Jurkat, Clone E6-1 (cell line): ENCODE data around the gene HHIP.

ENCODE experiments used
- DNase-seq: peaks from one replicate; pipeline ENCODE4 v3.0.0-alpha.2; 2011; ENCODE audit warnings: low read depth, low spot score
- H3K4me3 ChIP-seq: 2 replicates; pipeline ENCODE4 v1.5.1; 2011; ENCODE audit warnings: mild to moderate bottlenecking, low read length, control low read depth, moderate library complexity

Gene HHIP

GRCh38 chr4:144699565-144699964 is 53.6 kb downstream of the HHIP start:
- no peak overlapping the region for H3K4me3 ChIP-seq
- no peak for DNase-seq

- DNase-seq = no peak
- no peak overlapping the region for H3K4me3 ChIP-seq
Measured at GRCh38 chr4:144701683-144702233, 55.8 kb downstream of the HHIP start.

DNA sequence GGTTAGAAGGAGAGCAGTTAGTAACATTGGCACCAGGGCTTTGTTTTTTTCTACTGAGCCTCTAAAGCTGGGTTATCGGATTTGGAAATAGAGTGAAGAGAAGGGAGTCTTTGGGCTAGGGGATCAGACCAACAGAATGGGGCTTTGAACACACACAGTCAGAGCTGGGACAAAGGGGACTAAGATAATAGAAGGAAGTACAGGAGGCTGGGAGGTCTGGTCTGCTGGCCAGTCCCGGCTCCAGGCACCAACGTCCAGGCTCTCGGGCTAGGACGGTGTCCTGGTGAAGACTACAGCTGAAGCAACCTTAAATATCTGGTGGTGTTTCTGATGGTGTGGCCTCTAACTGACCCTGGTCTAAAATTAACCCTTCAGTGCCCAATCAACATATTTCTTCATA is 57.5 kb downstream of the HHIP start:
- no peak for DNase-seq
- H3K4me3 ChIP-seq = no peak overlapping the region

DNA sequence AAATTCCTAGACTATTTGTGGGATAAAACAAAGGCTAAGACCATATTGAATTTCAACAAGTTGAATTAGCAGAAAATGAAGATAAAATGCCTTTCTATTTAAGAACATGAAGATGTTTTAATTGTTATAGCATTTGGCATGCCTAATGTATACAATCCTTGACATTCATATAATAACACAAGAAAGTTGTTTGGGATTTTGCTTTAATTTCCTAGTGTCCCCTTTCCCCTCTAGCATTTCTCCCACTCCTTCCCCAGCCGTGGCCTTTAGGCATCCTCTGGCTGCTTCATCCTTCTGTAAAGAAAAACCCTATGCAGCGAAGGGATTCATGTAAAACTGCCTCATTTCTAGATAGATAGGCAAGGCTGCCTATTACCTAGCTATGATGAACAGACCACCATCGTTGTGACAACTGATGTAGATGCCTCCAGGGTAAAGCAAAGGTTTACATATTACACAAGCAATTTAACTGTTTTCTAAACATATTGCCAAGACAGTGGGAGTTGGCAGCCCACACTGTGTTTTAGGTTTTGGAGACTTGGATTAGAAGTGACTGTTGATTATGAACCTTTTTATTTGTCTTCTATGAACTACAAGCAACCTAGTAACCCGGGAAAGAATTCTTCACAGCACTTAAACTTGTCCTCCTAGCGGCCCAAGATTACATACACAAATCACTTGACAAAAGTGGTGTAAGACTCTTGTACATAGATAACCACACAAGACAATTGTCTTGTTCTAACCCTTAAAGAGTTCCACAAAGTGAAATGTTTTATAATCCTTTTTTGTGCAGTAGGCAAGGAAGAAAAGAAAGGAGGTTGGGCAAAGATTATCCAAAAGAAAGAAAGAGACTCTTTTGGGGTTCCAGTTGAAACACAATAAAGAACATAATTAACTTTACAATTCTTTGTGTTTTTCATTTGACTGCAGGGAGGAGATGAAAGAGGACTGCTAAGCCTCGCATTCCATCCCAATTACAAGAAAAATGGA is 59.9 kb downstream of the HHIP start:
- DNase-seq = no peak
- no peak overlapping the region for H3K4me3 ChIP-seq

DNA sequence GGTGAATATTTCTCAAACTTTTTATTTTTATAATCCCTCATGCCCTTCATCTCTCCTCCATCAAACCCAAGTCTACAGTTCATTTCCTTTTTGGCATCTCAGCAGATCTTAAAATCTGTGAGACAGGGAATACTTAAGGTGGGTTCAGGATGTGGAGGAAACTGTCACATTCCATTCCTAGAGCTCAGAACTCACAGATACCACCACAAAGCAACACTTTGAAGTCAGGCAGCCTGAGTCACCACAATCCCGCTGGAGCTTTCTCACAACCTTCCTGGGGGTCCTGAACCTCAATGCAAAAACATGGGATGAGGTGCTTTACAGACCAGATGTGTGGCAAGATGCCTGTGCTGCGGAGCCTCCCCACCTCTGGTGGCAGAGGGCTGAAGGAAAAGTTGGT is 63.2 kb downstream of the HHIP start:
- H3K4me3 ChIP-seq = no peak overlapping the region
- DNase-seq = no peak

DNA sequence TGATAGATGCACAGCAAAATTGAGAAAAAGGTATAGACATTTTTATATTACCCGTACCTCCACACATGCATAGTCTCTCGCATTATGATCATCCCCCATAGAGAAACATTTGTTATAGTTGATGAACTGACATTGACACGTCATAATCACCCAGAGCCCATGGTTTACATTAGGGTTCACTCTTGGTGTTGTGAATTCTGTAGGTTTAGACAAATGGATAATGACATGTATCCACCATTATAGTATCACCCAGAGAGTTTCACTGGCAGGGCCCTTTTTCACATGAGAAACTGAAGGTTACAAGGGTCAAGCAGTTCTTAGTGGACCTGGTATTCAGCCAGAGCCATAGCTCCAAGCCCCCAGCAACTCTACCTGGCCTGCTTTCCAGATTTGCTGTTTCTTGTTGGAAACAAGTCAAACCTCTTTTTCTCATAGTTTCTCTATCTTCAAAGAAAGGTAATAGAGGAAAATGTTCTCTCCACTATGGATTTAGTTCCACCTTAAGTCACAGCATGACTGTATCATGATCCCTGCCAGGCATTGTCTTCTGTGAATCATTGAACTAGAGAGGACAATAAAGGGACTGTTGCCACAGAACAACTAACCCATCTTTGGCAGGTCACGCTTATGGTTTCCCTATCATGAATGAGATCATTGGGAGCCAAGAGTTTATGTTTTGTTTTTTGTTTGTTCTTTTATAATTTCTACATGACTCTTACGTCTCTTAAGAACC is 64.0 kb downstream of the HHIP start:
- H3K4me3 ChIP-seq = no peak overlapping the region
- DNase-seq = no peak

- H3K4me3 ChIP-seq = no peak overlapping the region
- no peak for DNase-seq
Measured at GRCh38 chr4:144710526-144710912, 64.6 kb downstream of the HHIP start.

- no peak overlapping the region for H3K4me3 ChIP-seq
- no peak for DNase-seq
Measured at GRCh38 chr4:144711700-144712456, 65.9 kb downstream of the HHIP start.

DNA sequence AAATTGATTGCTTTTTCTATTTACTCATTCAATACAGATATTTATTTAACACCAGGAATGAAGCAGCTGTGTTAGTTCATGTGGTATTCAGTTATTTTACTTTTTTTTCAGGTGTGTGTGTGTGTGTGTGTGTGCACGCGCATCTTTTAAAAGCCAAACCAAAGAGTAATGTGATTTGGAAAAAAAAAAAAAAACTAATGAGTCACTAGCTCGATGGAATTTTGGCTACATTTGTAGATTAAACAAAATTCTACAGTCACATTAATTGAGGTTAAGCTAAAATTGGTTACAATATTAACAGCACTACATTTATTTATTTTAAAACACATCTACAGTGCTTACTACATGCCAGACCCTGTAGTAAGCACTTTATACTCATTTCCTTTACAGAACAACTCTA is 66.8 kb downstream of the HHIP start:
- H3K4me3 ChIP-seq = no peak overlapping the region
- DNase-seq = no peak

- no peak for DNase-seq
- H3K4me3 ChIP-seq = no peak overlapping the region
Measured at GRCh38 chr4:144714166-144714565, 68.2 kb downstream of the HHIP start.

DNA sequence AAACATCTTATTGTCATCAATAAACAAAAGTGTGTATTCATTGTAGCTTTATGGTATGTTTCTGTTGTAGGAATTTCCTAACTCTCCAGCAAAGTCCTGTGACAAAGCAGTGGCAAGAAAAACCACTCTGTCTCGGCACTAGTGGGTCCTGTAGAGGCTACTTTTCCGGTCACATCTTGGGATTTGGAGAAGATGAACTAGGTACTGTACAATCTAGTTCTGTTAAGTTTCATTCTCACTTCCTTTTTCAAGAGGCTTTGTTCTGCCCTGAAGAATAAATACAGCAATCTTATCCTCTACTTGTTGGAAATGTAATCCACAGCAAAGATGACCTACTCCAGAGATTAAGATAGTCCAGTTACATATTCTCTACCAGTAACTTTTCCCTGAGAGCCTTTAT is 69.3 kb downstream of the HHIP start:
- no peak for DNase-seq
- H3K4me3 ChIP-seq = no peak overlapping the region

GRCh38 chr4:144716778-144717177 is 70.8 kb downstream of the HHIP start:
- H3K4me3 ChIP-seq = no peak overlapping the region
- no peak for DNase-seq

DNA sequence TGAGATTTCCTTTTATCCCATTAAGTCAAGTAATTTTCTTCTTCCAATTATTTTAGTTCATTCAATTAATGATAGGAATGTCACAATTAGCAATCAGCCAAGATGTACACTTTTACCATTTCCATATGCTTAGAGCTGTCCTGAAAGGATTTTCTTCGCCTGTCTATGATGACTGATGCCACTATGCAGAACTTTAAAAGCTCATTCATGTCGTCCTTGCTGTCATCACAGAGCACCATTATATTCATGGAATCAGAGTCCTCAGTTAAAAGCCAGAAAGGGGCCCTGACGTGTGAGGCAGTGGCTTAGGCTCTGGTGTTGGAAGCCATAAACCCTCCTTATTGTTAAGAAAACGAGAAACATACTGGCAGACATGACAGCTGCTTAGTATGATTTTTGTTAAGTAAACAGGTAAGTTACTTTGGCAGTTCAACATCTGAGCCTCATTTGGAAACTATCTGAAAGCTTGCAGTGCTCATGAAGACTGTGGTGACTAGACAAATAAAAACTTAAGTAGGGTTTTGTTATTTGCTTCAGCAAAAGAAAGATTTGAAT is 73.1 kb downstream of the HHIP start:
- H3K4me3 ChIP-seq = no peak overlapping the region
- no peak for DNase-seq

DNA sequence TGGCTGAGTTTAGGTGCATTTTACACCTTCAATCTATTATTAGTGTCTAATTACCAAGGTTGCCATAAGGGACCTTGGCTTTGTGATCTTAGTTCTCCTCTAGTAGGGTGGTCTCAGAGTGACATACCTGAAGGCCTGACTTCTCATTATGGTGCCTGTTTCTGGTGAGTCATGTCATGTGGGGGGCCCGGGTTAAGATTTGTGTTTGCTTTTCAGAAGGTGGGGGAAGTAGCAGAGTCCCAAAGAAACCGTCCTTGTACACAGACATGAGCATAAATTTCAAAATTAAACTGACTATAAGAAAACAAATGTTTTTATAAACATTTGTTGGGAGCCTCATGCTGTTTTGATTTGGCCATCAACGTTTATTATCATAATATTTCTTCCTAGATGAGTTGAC is 74.5 kb downstream of the HHIP start:
- no peak overlapping the region for H3K4me3 ChIP-seq
- DNase-seq = no peak

DNA sequence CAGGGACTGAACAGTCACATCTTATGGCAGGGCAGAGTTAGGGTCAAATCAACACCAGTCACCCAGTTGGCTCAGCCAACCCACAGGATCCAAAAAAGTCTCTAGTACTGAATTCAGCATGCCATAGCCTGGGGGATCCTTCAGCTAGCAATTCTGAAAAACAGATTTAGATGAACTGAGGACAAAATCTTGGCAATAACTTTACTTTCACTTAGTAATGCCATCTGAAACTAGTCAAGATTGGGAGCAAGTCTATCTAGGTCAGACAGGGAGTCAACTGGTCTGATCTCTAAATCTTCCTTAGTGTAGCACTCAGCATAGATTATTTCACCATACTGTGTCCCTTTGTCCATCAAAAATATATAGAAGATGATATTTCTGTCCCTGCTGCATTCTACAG is 76.0 kb downstream of the HHIP start:
- no peak overlapping the region for H3K4me3 ChIP-seq
- DNase-seq = no peak

GRCh38 chr4:144723471-144723870 is 77.5 kb downstream of the HHIP start:
- DNase-seq = no peak

DNA sequence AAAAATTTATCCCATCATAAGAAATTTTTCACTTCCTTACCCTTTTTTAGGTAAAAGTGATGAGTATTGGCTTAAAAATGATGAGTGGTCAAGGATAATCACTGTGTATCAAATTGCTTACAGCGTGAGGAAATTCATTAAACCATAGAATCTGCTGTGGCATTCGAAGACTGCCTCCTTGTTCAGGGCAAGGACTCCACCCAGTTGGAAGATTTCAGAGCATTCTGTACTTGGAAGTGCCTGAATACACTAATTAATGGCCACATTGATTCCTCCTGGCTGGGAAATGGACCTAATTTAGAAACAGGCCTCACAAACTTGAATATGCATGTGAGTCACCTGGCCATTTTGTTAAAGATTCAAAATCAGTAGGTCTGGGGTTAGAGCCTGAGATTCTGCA is 83.2 kb downstream of the HHIP start:
- DNase-seq = no peak
- no peak overlapping the region for H3K4me3 ChIP-seq

More at GRCh38 chr4:144723471-144723870, 77.5 kb downstream of the HHIP start:
- H3K4me3 ChIP-seq = no peak overlapping the region

DNA sequence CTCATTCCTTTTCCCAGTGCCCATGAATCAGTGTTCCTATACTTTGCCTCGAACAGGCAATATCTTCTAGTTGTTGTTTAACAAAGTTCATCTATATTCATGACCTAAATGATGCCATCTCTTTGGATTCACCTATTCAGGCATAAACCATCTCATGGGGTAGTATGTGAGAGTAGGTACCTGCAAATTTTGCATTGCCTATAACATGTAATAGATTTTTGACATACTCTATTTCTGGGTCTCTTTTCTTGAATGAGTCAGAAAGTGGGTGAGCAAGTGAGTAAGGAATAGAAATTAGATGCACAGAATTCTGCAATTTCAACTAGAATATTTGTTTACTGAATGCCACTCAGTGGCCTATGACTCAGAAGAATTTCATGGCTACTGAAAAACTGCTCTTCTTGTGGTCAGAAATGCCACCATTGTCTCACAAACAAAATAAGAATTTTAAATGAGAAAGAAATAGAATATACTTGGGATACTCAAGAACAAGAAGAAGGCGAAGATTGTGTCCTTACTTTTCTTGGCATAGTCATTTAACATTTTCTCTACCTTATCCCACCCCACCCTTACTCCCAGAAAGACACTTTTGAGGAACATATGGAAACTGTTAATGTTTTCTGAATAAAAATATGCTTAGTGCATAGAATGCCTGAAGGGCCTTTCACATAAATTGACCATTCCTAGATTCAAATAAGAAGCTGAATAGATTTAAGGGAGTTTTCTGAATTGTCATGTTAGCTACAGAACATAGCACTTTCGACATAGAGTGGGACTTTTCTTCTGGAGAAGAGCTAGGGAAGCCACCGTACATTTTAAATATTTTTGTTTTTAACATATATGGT is 86.8 kb downstream of the HHIP start:
- H3K4me3 ChIP-seq = no peak overlapping the region
- no peak for DNase-seq
